C4-2B (cell line): ENCODE results near the gene EEIG1.

Experiments
- CTCF ChIP-seq: fragments of 450-650 bp; conservative IDR thresholded peaks from 2 replicates; pipeline ENCODE4 v1.5.1; 2017; ENCODE audit warnings: mild to moderate bottlenecking
- ZFX ChIP-seq: fragments of 450-650 bp; IDR thresholded peaks from 2 replicates; pipeline ENCODE4 v1.6.1; 2017

DNA sequence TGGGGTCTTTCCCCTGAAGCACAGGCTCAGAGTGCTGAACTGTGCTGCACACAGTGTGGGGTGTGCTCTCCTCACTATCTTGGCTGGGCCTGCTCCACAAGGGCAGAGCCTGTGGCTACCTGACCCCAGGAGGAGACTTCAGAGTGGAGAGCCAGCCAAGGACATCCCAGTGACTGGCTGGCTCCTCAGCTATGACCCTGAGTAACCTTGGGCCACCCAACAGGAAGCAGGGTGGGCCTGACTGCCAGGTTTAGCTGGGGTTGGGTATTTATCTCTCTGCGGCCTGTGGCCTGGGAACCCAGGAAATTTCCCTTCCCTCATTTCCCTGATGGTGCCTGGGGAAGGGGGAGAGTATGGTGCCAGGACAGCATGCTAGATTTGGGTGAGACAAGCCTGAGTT is 2.1 kb upstream of the EEIG1 start:
- TF ChIP-seq CTCF = no peak
- no peak for TF ChIP-seq ZFX
